HK-2 (cell line): Measurements from ENCODE around the gene SIGLEC12.
"Not testable (repeated sequence)": the region's sequence is repeated elsewhere in the genome, so short reads cannot be mapped to it uniquely, and the experiment has no call there.

Experiments
- DNase-seq: peaks from one replicate; pipeline ENCODE4 v3.0.0-alpha.2; 2018; ENCODE audit not compliant: unreplicated experiment

Gene SIGLEC12

GRCh38 chr19:51480590-51480989 is 21.0 kb downstream of the SIGLEC12 start:
- DNase-seq: peak; percentile 29

- no peak for DNase-seq
Measured at GRCh38 chr19:51479531-51480331, 21.9 kb downstream of the SIGLEC12 start.

- no peak for DNase-seq
Measured at GRCh38 chr19:51478381-51479234, 23.0 kb downstream of the SIGLEC12 start, which contains the start of gene CEACAM18. Gene CEACAM18 (plus strand): TSS chr19:51478539.

GRCh38 chr19:51477344-51477743 is 24.3 kb downstream of the SIGLEC12 start:
- DNase-seq: no peak

GRCh38 chr19:51476164-51476563 is 25.4 kb downstream of the SIGLEC12 start:
- no peak for DNase-seq

GRCh38 chr19:51473009-51473707 is 28.4 kb downstream of the SIGLEC12 start:
- DNase-seq: peak; percentile 76

GRCh38 chr19:51472607-51473006 is 29.0 kb downstream of the SIGLEC12 start:
- no peak for DNase-seq

GRCh38 chr19:51471527-51471926 is 30.1 kb downstream of the SIGLEC12 start:
- no peak for DNase-seq

GRCh38 chr19:51470966-51471365 is 30.6 kb downstream of the SIGLEC12 start:
- DNase-seq: no peak

- no peak for DNase-seq
Measured at GRCh38 chr19:51469629-51470028, 32.0 kb downstream of the SIGLEC12 start.

GRCh38 chr19:51469162-51469561 is 32.4 kb downstream of the SIGLEC12 start:
- DNase-seq: no peak

GRCh38 chr19:51468545-51468920 is 33.1 kb downstream of the SIGLEC12 start:
- no peak for DNase-seq

GRCh38 chr19:51467864-51468544 is 33.6 kb downstream of the SIGLEC12 start:
- DNase-seq: no peak

- DNase-seq: no peak
Measured at GRCh38 chr19:51466723-51467122, 34.9 kb downstream of the SIGLEC12 start.

GRCh38 chr19:51463976-51464581 is 37.5 kb downstream of the SIGLEC12 start:
- not testable (repeated sequence) for DNase-seq

- no peak for DNase-seq
Measured at GRCh38 chr19:51462681-51463080, 38.9 kb downstream of the SIGLEC12 start.

- no peak for DNase-seq
Measured at GRCh38 chr19:51462276-51462675, 39.3 kb downstream of the SIGLEC12 start.

- no peak for DNase-seq
Measured at GRCh38 chr19:51461723-51462161, 39.9 kb downstream of the SIGLEC12 start.

- DNase-seq: no peak
Measured at GRCh38 chr19:51460164-51460992, 41.2 kb downstream of the SIGLEC12 start.

GRCh38 chr19:51458899-51459505 is 42.6 kb downstream of the SIGLEC12 start:
- DNase-seq: no peak
